ENCODE data around the gene TLNRD1.

Gene TLNRD1

GRCh38 chr15:81031203-81031602 lies 30.5 kb downstream of the TLNRD1 start:
- DNase-seq (ENCODE audit: low read depth in 1 of 2, low spot score in 1 of 2), result no peak
- H3K4me3 ChIP-seq (replicated peaks; ENCODE audit: insufficient read depth, low read length), result no peak overlapping the region
- no peak for TF ChIP-seq GABPA (IDR thresholded peaks at IDR 0.05; ENCODE audit: low read depth)
- no peak for TF ChIP-seq REST (IDR thresholded peaks at IDR 0.05; ENCODE audit: insufficient replicate concordance, low read depth)
- no peak for TF ChIP-seq POLR2AphosphoS5 (IDR thresholded peaks at IDR 0.05; ENCODE audit: low read depth)
- TF ChIP-seq CTCF (IDR thresholded peaks at IDR 0.05; ENCODE audit: insufficient read depth, low read length), result no peak
- TF ChIP-seq SPI1 (IDR thresholded peaks at IDR 0.05; ENCODE audit: borderline replicate concordance, low read depth), result no peak
- no peak overlapping the region for H3K27ac ChIP-seq (replicated peaks)
- H3K27me3 ChIP-seq (ENCODE audit: insufficient read depth, poor library complexity, severe bottlenecking), result no peaks in the 10 kb centered on the region

GRCh38 chr15:81032355-81032754 lies 31.6 kb downstream of the TLNRD1 start:
- Histone ChIP-seq H3K27ac (replicated peaks) (no peak overlapping the region), H3K4me3 (replicated peaks; ENCODE audit: insufficient read depth, low read length) (no peak overlapping the region), H3K27me3 (ENCODE audit: insufficient read depth, poor library complexity, severe bottlenecking) (no peaks in the 10 kb centered on the region)
- no peak for TF ChIP-seq SPI1 (IDR thresholded peaks at IDR 0.05; ENCODE audit: borderline replicate concordance, low read depth)
- no peak for TF ChIP-seq CTCF (IDR thresholded peaks at IDR 0.05; ENCODE audit: insufficient read depth, low read length)
- TF ChIP-seq GABPA (IDR thresholded peaks at IDR 0.05; ENCODE audit: low read depth), result no peak
- no peak for TF ChIP-seq REST (IDR thresholded peaks at IDR 0.05; ENCODE audit: insufficient replicate concordance, low read depth)
- TF ChIP-seq POLR2AphosphoS5 (IDR thresholded peaks at IDR 0.05; ENCODE audit: low read depth), result no peak
- no peak for DNase-seq (ENCODE audit: low read depth in 1 of 2, low spot score in 1 of 2)

- no peak for DNase-seq (ENCODE audit: low read depth in 1 of 2, low spot score in 1 of 2)
- H3K27ac ChIP-seq (replicated peaks), result no peak overlapping the region
- TF ChIP-seq GABPA (IDR thresholded peaks at IDR 0.05; ENCODE audit: low read depth), result no peak
- no peak overlapping the region for H3K4me3 ChIP-seq (replicated peaks; ENCODE audit: insufficient read depth, low read length)
- no peaks in the 10 kb centered on the region for H3K27me3 ChIP-seq (ENCODE audit: insufficient read depth, poor library complexity, severe bottlenecking)
Observed at GRCh38 chr15:81032818-81033217, 32.1 kb downstream of the TLNRD1 start.

GRCh38 chr15:81033508-81033907 lies 32.8 kb downstream of the TLNRD1 start:
- Histone ChIP-seq H3K27ac (replicated peaks) (no peak overlapping the region), H3K4me3 (replicated peaks; ENCODE audit: insufficient read depth, low read length) (no peak overlapping the region), H3K27me3 (ENCODE audit: insufficient read depth, poor library complexity, severe bottlenecking) (no peaks in the 10 kb centered on the region)
- TF ChIP-seq POLR2AphosphoS5 (IDR thresholded peaks at IDR 0.05; ENCODE audit: low read depth) (no peak), GABPA (IDR thresholded peaks at IDR 0.05; ENCODE audit: low read depth) (no peak), CTCF (IDR thresholded peaks at IDR 0.05; ENCODE audit: insufficient read depth, low read length) (no peak), SPI1 (IDR thresholded peaks at IDR 0.05; ENCODE audit: borderline replicate concordance, low read depth) (no peak)
- no peak for DNase-seq (ENCODE audit: low read depth in 1 of 2, low spot score in 1 of 2)
